Activated CD8-positive, alpha-beta T cell treated with anti-CD3 and anti-CD28 coated beads, Interleukin-2, amount 10 ng/mL, durations not matched to agents 7 days and 5 days (primary cell): ENCODE results near the gene PLD4. TPM values are rescaled to one million over a fixed set of nuclear protein-coding genes. Genes with fewer than 3 reads are reported as not detected.
"Not testable (repeated sequence)": the region's sequence is repeated elsewhere in the genome, so short reads cannot be mapped to it uniquely, and the experiment has no call there.

ENCODE experiments used
- ATAC-seq: fragments of 150-1000 bp; cut with Tn5 transposase; one replicate; pipeline ENCODE4 v1.10.0; 2021; ENCODE audit warnings: moderate library complexity
- CTCF ChIA-PET: fragments of 350-600 bp; sonication (Branson Sonifier 250); formaldehyde crosslinking; loops from one replicate; lab custom pipeline; 2021; ENCODE audit warnings: antibody characterized with exemption; lab: Charles Lee
- POLR2A ChIA-PET: fragments of 350-600 bp; sonication (Branson Sonifier 250); formaldehyde crosslinking; loops from one replicate; lab custom pipeline; 2021; ENCODE audit warnings: antibody characterized with exemption; lab: Charles Lee
- DNase-seq: peaks from one replicate; pipeline ENCODE4 v3.0.0-alpha.2; 2020
- H3K27ac Mint-ChIP-seq: one replicate; pipeline ENCODE4 v1.8.0; 2021; ENCODE audit warnings: mild to moderate bottlenecking, mixed read lengths
- H3K27me3 Mint-ChIP-seq: one replicate; pipeline ENCODE4 v1.8.0; 2021; ENCODE audit warnings: low read depth, mixed read lengths
- H3K36me3 Mint-ChIP-seq: one replicate; pipeline ENCODE4 v1.8.0; 2021; ENCODE audit warnings: low read depth, mixed read lengths
- H3K4me1 Mint-ChIP-seq: one replicate; pipeline ENCODE4 v1.8.0; 2021; ENCODE audit warnings: low read depth, mixed read lengths
- H3K4me3 Mint-ChIP-seq: one replicate; pipeline ENCODE4 v1.8.0; 2021; ENCODE audit warnings: mild to moderate bottlenecking, mixed read lengths
- H3K9me3 Mint-ChIP-seq: one replicate; pipeline ENCODE4 v1.8.0; 2022; ENCODE audit warnings: mixed read lengths; ENCODE audit not compliant: insufficient read depth
- total RNA-seq, 2 experiments: library from RNA; stranded (reverse); gene quantifications; one replicate each; pipeline ENCODE4 v1.2.3, GENCODE V29; 2021

Gene PLD4
- total RNA-seq, 2 experiments from 2014 or later, result not detected

- H3K27ac Mint-ChIP-seq, ATAC-seq, POLR2A ChIA-PET, H3K9me3 Mint-ChIP-seq, H3K4me3 Mint-ChIP-seq, CTCF ChIA-PET, H3K27me3 Mint-ChIP-seq, H3K36me3 Mint-ChIP-seq, DNase-seq, H3K4me1 Mint-ChIP-seq: not testable (repeated sequence)
Observed at GRCh38 chr14:104951863-104952657, 27.4 kb downstream of the PLD4 start.

GRCh38 chr14:104953097-104953496, 28.4 kb downstream of the PLD4 start:
- H3K4me1 Mint-ChIP-seq, result no peaks in the 10 kb centered on the region
- DNase-seq (no peak), ATAC-seq (no peak)
- no peak overlapping the region for H3K4me3 Mint-ChIP-seq
- H3K27me3 Mint-ChIP-seq, result no peaks in the 10 kb centered on the region
- no peaks in the 10 kb centered on the region for H3K36me3 Mint-ChIP-seq
- no peak overlapping the region for H3K27ac Mint-ChIP-seq
- ChIA-PET CTCF (no interaction called here), POLR2A (no interaction called here)
- no peaks in the 10 kb centered on the region for H3K9me3 Mint-ChIP-seq

GRCh38 chr14:104953896-104954656, 29.4 kb downstream of the PLD4 start:
- POLR2A ChIA-PET, result no interaction called here
- Mint-ChIP-seq H3K4me3 (no peak overlapping the region), H3K27ac (no peak overlapping the region), H3K27me3 (peaks cover 3% of the 10 kb centered on the region), H3K4me1 (no peaks in the 10 kb centered on the region), H3K9me3 (no peaks in the 10 kb centered on the region), H3K36me3 (no peaks in the 10 kb centered on the region)
- DNase-seq, result no peak
- ATAC-seq, result no peak
- CTCF ChIA-PET, result no interaction called here

- no peak overlapping the region for H3K27ac Mint-ChIP-seq
- ChIA-PET CTCF (no interaction called here), POLR2A (no interaction called here)
Observed at GRCh38 chr14:104954746-104955395, 30.2 kb downstream of the PLD4 start.

GRCh38 chr14:104955396-104955770, 30.7 kb downstream of the PLD4 start:
- Mint-ChIP-seq H3K27me3 (peaks cover 4% of the 10 kb centered on the region), H3K36me3 (no peaks in the 10 kb centered on the region), H3K9me3 (no peaks in the 10 kb centered on the region), H3K27ac (no peak overlapping the region), H3K4me3 (no peak overlapping the region), H3K4me1 (no peaks in the 10 kb centered on the region)
- DNase-seq, result no peak
- POLR2A ChIA-PET, result no interaction called here
- ATAC-seq, result no peak
- CTCF ChIA-PET, result no interaction called here

More at GRCh38 chr14:104954746-104955395, 30.2 kb downstream of the PLD4 start:
- Mint-ChIP-seq H3K27me3 (peaks cover 3% of the 10 kb centered on the region), H3K36me3 (no peaks in the 10 kb centered on the region), H3K9me3 (no peaks in the 10 kb centered on the region), H3K4me3 (no peak overlapping the region), H3K4me1 (no peaks in the 10 kb centered on the region)
- ATAC-seq, result no peak
- DNase-seq, result no peak

- no peak for DNase-seq
- Mint-ChIP-seq H3K4me1 (no peaks in the 10 kb centered on the region), H3K27me3 (peaks cover 6% of the 10 kb centered on the region), H3K4me3 (no peak overlapping the region), H3K36me3 (no peaks in the 10 kb centered on the region), H3K9me3 (no peaks in the 10 kb centered on the region), H3K27ac (no peak overlapping the region)
- no peak for ATAC-seq
- CTCF ChIA-PET, result no interaction called here
- POLR2A ChIA-PET, result no interaction called here
Observed at GRCh38 chr14:104956290-104956890, 31.7 kb downstream of the PLD4 start.

GRCh38 chr14:104957146-104958113, 32.8 kb downstream of the PLD4 start:
- Mint-ChIP-seq H3K4me1 (no peaks in the 10 kb centered on the region), H3K27me3 (peaks cover 6% of the 10 kb centered on the region), H3K36me3 (no peaks in the 10 kb centered on the region), H3K4me3 (no peak overlapping the region), H3K9me3 (no peaks in the 10 kb centered on the region), H3K27ac (no peak overlapping the region)
- CTCF ChIA-PET, result no interaction called here
- DNase-seq (no peak), ATAC-seq (no peak)
- POLR2A ChIA-PET, result no interaction called here

GRCh38 chr14:104964546-104964945, 39.9 kb downstream of the PLD4 start:
- ATAC-seq (no peak), DNase-seq (no peak)
- no peak overlapping the region for H3K4me3 Mint-ChIP-seq
- no peaks in the 10 kb centered on the region for H3K4me1 Mint-ChIP-seq
- CTCF ChIA-PET, result no interaction called here
- H3K9me3 Mint-ChIP-seq, result no peaks in the 10 kb centered on the region
- no peak overlapping the region for H3K27ac Mint-ChIP-seq
- no peaks in the 10 kb centered on the region for H3K36me3 Mint-ChIP-seq
- peaks cover 17% of the 10 kb centered on the region for H3K27me3 Mint-ChIP-seq
- POLR2A ChIA-PET, result no interaction called here

- Mint-ChIP-seq H3K9me3 (no peaks in the 10 kb centered on the region), H3K4me1 (no peaks in the 10 kb centered on the region), H3K4me3 (no peak overlapping the region), H3K27ac (no peak overlapping the region), H3K27me3 (peaks cover 14% of the 10 kb centered on the region), H3K36me3 (no peaks in the 10 kb centered on the region)
- no peak for DNase-seq
- ChIA-PET POLR2A (no interaction called here), CTCF (no interaction called here)
- no peak for ATAC-seq
Observed at GRCh38 chr14:104965561-104966231, 41.0 kb downstream of the PLD4 start.

- Mint-ChIP-seq H3K27ac (no peak overlapping the region), H3K36me3 (no peaks in the 10 kb centered on the region), H3K27me3 (peaks cover 14% of the 10 kb centered on the region), H3K4me1 (no peaks in the 10 kb centered on the region), H3K9me3 (no peaks in the 10 kb centered on the region), H3K4me3 (no peak overlapping the region)
- DNase-seq, result no peak
- POLR2A ChIA-PET, result no interaction called here
- ATAC-seq, result no peak
- CTCF ChIA-PET, result no interaction called here
Observed at GRCh38 chr14:104966261-104966865, 41.7 kb downstream of the PLD4 start.
